GM12878 (cell line): ENCODE results near the gene BCL2. TPM values are rescaled to one million over a fixed set of nuclear protein-coding genes. Genes with fewer than 3 reads are reported as not detected.

Source experiments
- ATAC-seq: fragments of 200-7000 bp; cut with Tn5 transposase; 3 replicates; pipeline ENCODE4 v1.9.1; 2020; ENCODE audit warnings: mild to moderate bottlenecking, moderate library complexity
- BruUV-seq: library from RNA; stranded (reverse); fragments of 400-500 nt; replicated peaks from 2 replicates; lab custom pipeline; 2021; lab: Mats Ljungman, UMichigan
- CTCF ChIA-PET: fragments of 300-600 bp; sonication (Branson Sonifier 250); formaldehyde crosslinking; extraction: SDS; loops from one replicate; lab custom pipeline; 2021; ENCODE audit warnings: inconsistent platforms; lab: Yijun Ruan, JAX
- POLR2A ChIA-PET: fragments of 350-600 bp; formaldehyde crosslinking; extraction: SDS; loops from one replicate; lab custom pipeline; 2021; ENCODE audit warnings: inconsistent platforms; lab: Charles Lee
- RAD21 ChIA-PET: fragments of 300-600 bp; sonication (Branson Sonifier 250); formaldehyde crosslinking; loops from one replicate; lab custom pipeline; 2023; ENCODE audit warnings: antibody characterized with exemption; ENCODE audit not compliant: unreplicated experiment; lab: Charles Lee
- SMC1A ChIA-PET: fragments of 300-600 bp; sonication (Branson Sonifier 250); formaldehyde crosslinking; loops from one replicate; lab custom pipeline; 2023; ENCODE audit not compliant: unreplicated experiment, uncharacterized antibody; lab: Charles Lee
- DNase-seq: peaks from one replicate; pipeline ENCODE4 v3.0.0-alpha.2; 2011; ENCODE audit warnings: low read depth, low spot score
- FAIRE-seq: peaks from 3 replicates; lab custom pipeline; 2011; peaks lifted over from hg19 to GRCh38; lab: Jason Lieb, UNC
- H2AFZ ChIP-seq: 2 replicates; pipeline ENCODE4 v1.6.0; 2011; ENCODE audit warnings: low read depth, low read length, control low read depth; ENCODE audit not compliant: control insufficient read depth
- H3K27ac ChIP-seq: 2 replicates; pipeline ENCODE4 v1.5.1; 2011; ENCODE audit warnings: control low read depth; ENCODE audit not compliant: control insufficient read depth, insufficient read depth
- H3K27me3 ChIP-seq, 2 experiments: replicated peaks in 1 of 2; 2 replicates each; pipeline versions ENCODE4 v1.6.0 to v1.6.1; 2011; ENCODE audit warnings: low read length in 1 of 2; ENCODE audit not compliant: control insufficient read depth in 2 of 2, insufficient read depth in 2 of 2
- H3K36me3 ChIP-seq, 2 experiments: 2 replicates each; pipeline ENCODE4 v1.5.1; 2011; ENCODE audit warnings: low read length in 1 of 2; ENCODE audit not compliant: control insufficient read depth in 2 of 2, insufficient read depth in 2 of 2
- H3K4me1 ChIP-seq: 2 replicates; pipeline ENCODE4 v1.6.1; 2011; ENCODE audit warnings: mild to moderate bottlenecking, low read length, moderate library complexity, mixed read lengths; ENCODE audit not compliant: control insufficient read depth, insufficient read depth
- H3K4me2 ChIP-seq: 2 replicates; pipeline ENCODE4 v1.6.0; 2011; ENCODE audit warnings: control low read depth; ENCODE audit not compliant: control insufficient read depth, insufficient read depth
- H3K4me3 ChIP-seq: fragments of 200-600 bp; sonication (generic); 2 replicates; pipeline ENCODE4 v1.5.1; 2016
- H3K79me2 ChIP-seq: 2 replicates; pipeline ENCODE4 v1.6.0; 2011; ENCODE audit warnings: low read length; ENCODE audit not compliant: control insufficient read depth, insufficient read depth
- H3K9ac ChIP-seq: 2 replicates; pipeline ENCODE4 v1.8.0; 2011; ENCODE audit warnings: low read length, control low read depth, mixed read lengths; ENCODE audit not compliant: control insufficient read depth, insufficient read depth
- H3K9me3 ChIP-seq: replicated peaks from 3 replicates; pipeline ENCODE4 v1.5.1; 2011; ENCODE audit warnings: mild to moderate bottlenecking, low read length; ENCODE audit not compliant: control insufficient read depth, insufficient read depth
- H4K20me1 ChIP-seq: 2 replicates; pipeline ENCODE4 v1.6.0; 2011; ENCODE audit not compliant: control insufficient read depth, insufficient read depth
- ATF7 ChIP-seq: fragments of 450-650 bp; IDR thresholded peaks from 2 replicates; pipeline ENCODE4 v1.6.1; 2016; ENCODE audit warnings: low read depth, mild to moderate bottlenecking
- CBFB ChIP-seq: IDR thresholded peaks from 2 replicates; pipeline ENCODE4 v1.6.1; 2016; ENCODE audit warnings: antibody characterized with exemption, low read depth
- ESRRA ChIP-seq: IDR thresholded peaks from 2 replicates; pipeline ENCODE4 v1.6.1; 2012; ENCODE audit warnings: mild to moderate bottlenecking, low read length, improper control_type of control experiment
- HDGF ChIP-seq: fragments of 450-650 bp; IDR thresholded peaks from 2 replicates; pipeline ENCODE4 v1.6.1; 2016; ENCODE audit warnings: antibody characterized with exemption
- KLF5 ChIP-seq: fragments of 450-650 bp; IDR thresholded peaks from 2 replicates; pipeline ENCODE4 v1.6.1; 2014; ENCODE audit warnings: mild to moderate bottlenecking; ENCODE audit not compliant: partially characterized antibody
- NRF1 ChIP-seq: conservative IDR thresholded peaks from 2 replicates; pipeline ENCODE4 v1.6.1; 2011; ENCODE audit warnings: mild to moderate bottlenecking, low read depth, low read length, improper control_type of control experiment
- PAX5 ChIP-seq: IDR thresholded peaks from 2 replicates; pipeline ENCODE4 v1.6.1; 2011; ENCODE audit warnings: low read depth, low read length, borderline replicate concordance
- SMAD5 ChIP-seq: IDR thresholded peaks from 2 replicates; pipeline ENCODE4 v1.6.1; 2016; ENCODE audit warnings: antibody characterized with exemption, low read depth
- SMARCA5 ChIP-seq: fragments of 450-650 bp; IDR thresholded peaks from 2 replicates; pipeline ENCODE4 v1.6.1; 2017; ENCODE audit warnings: mild to moderate bottlenecking
- SMC3 ChIP-seq: IDR thresholded peaks from 2 replicates; pipeline ENCODE4 v1.6.1; 2011; ENCODE audit warnings: low read length, improper control_type of control experiment, borderline replicate concordance
- SP1 ChIP-seq: IDR thresholded peaks from one replicate; pipeline ENCODE4 v1.6.1; 2011; ENCODE audit warnings: low read depth, low read length
- SUPT20H ChIP-seq: IDR thresholded peaks from 2 replicates; pipeline ENCODE4 v1.6.1; 2011; ENCODE audit warnings: low read depth, mild to moderate bottlenecking, low read length, moderate library complexity, borderline replicate concordance; ENCODE audit not compliant: control insufficient read depth
- ZNF207 ChIP-seq: fragments of 450-650 bp; IDR thresholded peaks from 2 replicates; pipeline ENCODE4 v1.6.1; 2014; ENCODE audit warnings: antibody characterized with exemption, mild to moderate bottlenecking, borderline replicate concordance
- ZZZ3 ChIP-seq: IDR thresholded peaks from 2 replicates; pipeline ENCODE4 v1.6.1; 2011; ENCODE audit warnings: low read depth; ENCODE audit not compliant: control insufficient read depth, insufficient read length
- WGBS: methylation state at CpG from one replicate; pipeline ENCODE4 v1.1.6; 2016; ENCODE audit warnings: low lambda C conversion rate; ENCODE audit not compliant: insufficient replicate concordance, insufficient coverage; ENCODE audit errors: missing lambda C conversion rate; 5-methylcytosine and 5-hydroxymethylcytosine counted together
- in situ Hi-C: fragments of 300-500 bp; cut with MboI; formaldehyde crosslinking; loops from 9 replicates; pipeline ENCODE4 v1.14.3; 2018; ENCODE audit warnings: mixed read lengths
- intact Hi-C: fragments of 100-400 bp; cut with micrococcal nuclease; formaldehyde crosslinking; loops from one replicate; pipeline ENCODE4 v1.14.2; 2022; ENCODE audit not compliant: unreplicated experiment
- polyA plus RNA-seq, 11 experiments: library from polyadenylated mRNA; depleted of rRNA in 4 of 11; unstranded in 6 of 11; stranded (reverse) in 5 of 11; fragments of >200 nt; fragmentation: Nextera tagmentation in 4 of 11; fragmentation: Illumina TruSeq in 1 of 11; extraction: Ambion mirVana in 4 of 11; extraction: Trizol in 1 of 11; gene quantifications; 1 replicate in 1 of 11; 2 replicates in 10 of 11; pipeline versions ENCODE4 v1.2.1 to v1.2.3, GENCODE V29; 2011 to 2016; ENCODE audit warnings: inconsistent platforms in 2 of 11, missing spikeins in 2 of 11, low read depth in 1 of 11
- total RNA-seq, 4 experiments: library from RNA; depleted of rRNA in 3 of 4; stranded (reverse); fragments of >200 nt in 3 of 4; fragmentation: Illumina TruSeq in 1 of 4; extraction: Trizol in 1 of 4; gene quantifications; 2 replicates each; pipeline versions ENCODE4 v1.2.1 to v1.2.3, GENCODE V29; 2013 to 2021
- TF ChIP-seq, protein P1 (sequence below): fragments of 450-650 bp; IDR thresholded peaks from 2 replicates; pipeline ENCODE4 v1.6.1; 2016; ENCODE audit warnings: mild to moderate bottlenecking
- TF ChIP-seq, protein P2 (sequence below), 3 experiments: IDR thresholded peaks in 2 of 3; conservative IDR thresholded peaks in 1 of 3; 2 replicates each; pipeline ENCODE4 v1.5.1; 2011; ENCODE audit warnings: low read depth in 3 of 3, low read length in 3 of 3, mild to moderate bottlenecking in 3 of 3, control low read depth in 2 of 3, moderate library complexity in 2 of 3, inconsistent platforms in 1 of 3, mixed read lengths in 1 of 3; ENCODE audit not compliant: control insufficient read depth in 2 of 3, insufficient read depth in 1 of 3; ENCODE audit errors: extremely low read depth in 1 of 3
- TF ChIP-seq, protein P3 (sequence below): fragments of 450-650 bp; IDR thresholded peaks from 2 replicates; pipeline ENCODE4 v1.6.1; 2016; ENCODE audit warnings: mild to moderate bottlenecking, moderate library complexity, borderline replicate concordance

Gene BCL2
- total and polyA plus RNA-seq, 10 of the 15 experiments (the other 5 are each of a cell fraction or from before 2014, with no cell fraction given): 4.1 to 47.8 (median 19.3) TPM

- POLR2A ChIA-PET: interaction anchor here (1.1 to 2.2 kb wide), 2 partner anchors 31 to 148 kb away, joined by 3 to 6 read pairs; no protein-coding TSS in a partner anchor
- 96% methylated on average over 12 of the region's 12 CpGs for WGBS
- no TSS peak for BruUV-seq
- Histone ChIP-seq H3K4me3 (no peak overlapping the region), H4K20me1 (no peaks in the 10 kb centered on the region), H3K4me1 (peaks cover 30% of the 10 kb centered on the region), H2AFZ (no peak overlapping the region), H3K36me3 (peaks cover 0 to 5% of the 10 kb centered on the region in 2 experiments; a peak in 2 of 4 replicates), H3K9me3 (no peaks in the 10 kb centered on the region), H3K4me2 (no peak overlapping the region), H3K79me2 (peaks cover 41% of the 10 kb centered on the region), H3K27ac (no peak overlapping the region), H3K27me3 (no peaks in the 10 kb centered on the region), H3K9ac (no peak overlapping the region)
- CTCF ChIA-PET: interaction anchor here (4.2 kb wide), 1 partner anchor 21 kb away, joined by 16 read pairs; no protein-coding TSS in a partner anchor
- DNase-seq: no peak
- SMC1A ChIA-PET: interaction anchor here (6.1 to 6.7 kb wide), 2 partner anchors 7 to 147 kb away, joined by 70 to 100 read pairs; no protein-coding TSS in a partner anchor
- in situ Hi-C loops: no loop called here
- RAD21 ChIA-PET: interaction anchor here (1.1 to 1.2 kb wide), 2 partner anchors 27 to 145 kb away, joined by 3 read pairs; no protein-coding TSS in a partner anchor
- no peak for FAIRE-seq
- intact Hi-C loops: no loop called here
- no peak for ATAC-seq
- TF ChIP-seq, protein P1, sequence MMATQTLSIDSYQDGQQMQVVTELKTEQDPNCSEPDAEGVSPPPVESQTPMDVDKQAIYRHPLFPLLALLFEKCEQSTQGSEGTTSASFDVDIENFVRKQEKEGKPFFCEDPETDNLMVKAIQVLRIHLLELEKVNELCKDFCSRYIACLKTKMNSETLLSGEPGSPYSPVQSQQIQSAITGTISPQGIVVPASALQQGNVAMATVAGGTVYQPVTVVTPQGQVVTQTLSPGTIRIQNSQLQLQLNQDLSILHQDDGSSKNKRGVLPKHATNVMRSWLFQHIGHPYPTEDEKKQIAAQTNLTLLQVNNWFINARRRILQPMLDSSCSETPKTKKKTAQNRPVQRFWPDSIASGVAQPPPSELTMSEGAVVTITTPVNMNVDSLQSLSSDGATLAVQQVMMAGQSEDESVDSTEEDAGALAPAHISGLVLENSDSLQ: no peak
- TF ChIP-seq PAX5 (no peak), ATF7 (no peak), HDGF (no peak), SUPT20H (no peak), NRF1 (no peak), CBFB (no peak), ESRRA (no peak), ZNF207 (no peak), KLF5 (no peak), ZZZ3 (no peak), SMARCA5 (no peak), SMC3 (no peak), SP1 (no peak), SMAD5 (no peak)
- TF ChIP-seq, protein P2, sequence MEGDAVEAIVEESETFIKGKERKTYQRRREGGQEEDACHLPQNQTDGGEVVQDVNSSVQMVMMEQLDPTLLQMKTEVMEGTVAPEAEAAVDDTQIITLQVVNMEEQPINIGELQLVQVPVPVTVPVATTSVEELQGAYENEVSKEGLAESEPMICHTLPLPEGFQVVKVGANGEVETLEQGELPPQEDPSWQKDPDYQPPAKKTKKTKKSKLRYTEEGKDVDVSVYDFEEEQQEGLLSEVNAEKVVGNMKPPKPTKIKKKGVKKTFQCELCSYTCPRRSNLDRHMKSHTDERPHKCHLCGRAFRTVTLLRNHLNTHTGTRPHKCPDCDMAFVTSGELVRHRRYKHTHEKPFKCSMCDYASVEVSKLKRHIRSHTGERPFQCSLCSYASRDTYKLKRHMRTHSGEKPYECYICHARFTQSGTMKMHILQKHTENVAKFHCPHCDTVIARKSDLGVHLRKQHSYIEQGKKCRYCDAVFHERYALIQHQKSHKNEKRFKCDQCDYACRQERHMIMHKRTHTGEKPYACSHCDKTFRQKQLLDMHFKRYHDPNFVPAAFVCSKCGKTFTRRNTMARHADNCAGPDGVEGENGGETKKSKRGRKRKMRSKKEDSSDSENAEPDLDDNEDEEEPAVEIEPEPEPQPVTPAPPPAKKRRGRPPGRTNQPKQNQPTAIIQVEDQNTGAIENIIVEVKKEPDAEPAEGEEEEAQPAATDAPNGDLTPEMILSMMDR (IDR thresholded peaks at IDR 0.05 in 2 of 3, conservative IDR thresholded peaks at IDR 0.05 in 1 of 3; ENCODE audit: control insufficient read depth in 2 of 3, extremely low read depth in 1 of 3, insufficient read depth in 1 of 3, low read depth in 3 of 3, low read length in 3 of 3): no peak
- TF ChIP-seq, protein P3, sequence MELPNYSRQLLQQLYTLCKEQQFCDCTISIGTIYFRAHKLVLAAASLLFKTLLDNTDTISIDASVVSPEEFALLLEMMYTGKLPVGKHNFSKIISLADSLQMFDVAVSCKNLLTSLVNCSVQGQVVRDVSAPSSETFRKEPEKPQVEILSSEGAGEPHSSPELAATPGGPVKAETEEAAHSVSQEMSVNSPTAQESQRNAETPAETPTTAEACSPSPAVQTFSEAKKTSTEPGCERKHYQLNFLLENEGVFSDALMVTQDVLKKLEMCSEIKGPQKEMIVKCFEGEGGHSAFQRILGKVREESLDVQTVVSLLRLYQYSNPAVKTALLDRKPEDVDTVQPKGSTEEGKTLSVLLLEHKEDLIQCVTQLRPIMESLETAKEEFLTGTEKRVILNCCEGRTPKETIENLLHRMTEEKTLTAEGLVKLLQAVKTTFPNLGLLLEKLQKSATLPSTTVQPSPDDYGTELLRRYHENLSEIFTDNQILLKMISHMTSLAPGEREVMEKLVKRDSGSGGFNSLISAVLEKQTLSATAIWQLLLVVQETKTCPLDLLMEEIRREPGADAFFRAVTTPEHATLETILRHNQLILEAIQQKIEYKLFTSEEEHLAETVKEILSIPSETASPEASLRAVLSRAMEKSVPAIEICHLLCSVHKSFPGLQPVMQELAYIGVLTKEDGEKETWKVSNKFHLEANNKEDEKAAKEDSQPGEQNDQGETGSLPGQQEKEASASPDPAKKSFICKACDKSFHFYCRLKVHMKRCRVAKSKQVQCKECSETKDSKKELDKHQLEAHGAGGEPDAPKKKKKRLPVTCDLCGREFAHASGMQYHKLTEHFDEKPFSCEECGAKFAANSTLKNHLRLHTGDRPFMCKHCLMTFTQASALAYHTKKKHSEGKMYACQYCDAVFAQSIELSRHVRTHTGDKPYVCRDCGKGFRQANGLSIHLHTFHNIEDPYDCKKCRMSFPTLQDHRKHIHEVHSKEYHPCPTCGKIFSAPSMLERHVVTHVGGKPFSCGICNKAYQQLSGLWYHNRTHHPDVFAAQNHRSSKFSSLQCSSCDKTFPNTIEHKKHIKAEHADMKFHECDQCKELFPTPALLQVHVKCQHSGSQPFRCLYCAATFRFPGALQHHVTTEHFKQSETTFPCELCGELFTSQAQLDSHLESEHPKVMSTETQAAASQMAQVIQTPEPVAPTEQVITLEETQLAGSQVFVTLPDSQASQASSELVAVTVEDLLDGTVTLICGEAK: no peak
These were observed 153.4 kb downstream of the BCL2 start for GRCh38 chr18:63166142-63166541.
